Glomerular visceral epithelial cell (primary cell): ENCODE measurements around the gene ZNG1B.
"Not testable (repeated sequence)": the region's sequence is repeated elsewhere in the genome, so short reads cannot be mapped to it uniquely, and the experiment has no call there.

Source experiments
- DNase-seq: peaks from one replicate; pipeline ENCODE4 v3.0.0-alpha.2; 2016; ENCODE audit errors: extremely low spot score

The ZNG1B gene

GRCh38 chr2:113437508-113438465, at the start of gene ZNG1B:
Gene ZNG1B (plus strand): TSS chr2:113437691. CDS start chr2:113437869, 178 bp downstream.
- not testable (repeated sequence) for DNase-seq

GRCh38 chr2:113390124-113390849, 47.2 kb upstream of the ZNG1B start:
- DNase-seq, result peak; percentile 87

- no peak for DNase-seq
Observed at GRCh38 chr2:113391073-113391472, 46.4 kb upstream of the ZNG1B start.

- DNase-seq, result no peak
Observed at GRCh38 chr2:113406114-113406513, 31.4 kb upstream of the ZNG1B start.

GRCh38 chr2:113407446-113408099, 29.9 kb upstream of the ZNG1B start:
- peak; percentile 18 for DNase-seq

- not testable (repeated sequence) for DNase-seq
Observed at GRCh38 chr2:113411725-113412352, 25.7 kb upstream of the ZNG1B start.

GRCh38 chr2:113412774-113413173, 24.7 kb upstream of the ZNG1B start:
- DNase-seq, result not testable (repeated sequence)

GRCh38 chr2:113431773-113432172, 5.7 kb upstream of the ZNG1B start:
- DNase-seq, result not testable (repeated sequence)

GRCh38 chr2:113433468-113433867, 4.0 kb upstream of the ZNG1B start:
- not testable (repeated sequence) for DNase-seq

GRCh38 chr2:113465770-113466169, 28.3 kb downstream of the ZNG1B start:
- not testable (repeated sequence) for DNase-seq

- DNase-seq, result not testable (repeated sequence)
Observed at GRCh38 chr2:113476688-113477368, 39.3 kb downstream of the ZNG1B start.

GRCh38 chr2:113496527-113496926, 59.0 kb downstream of the ZNG1B start:
- DNase-seq, result not testable (repeated sequence)

- not testable (repeated sequence) for DNase-seq
Observed at GRCh38 chr2:113498365-113498764, 60.9 kb downstream of the ZNG1B start, which contains the start of gene FOXD4L1. Gene FOXD4L1 (plus strand): TSS chr2:113498665. CDS start chr2:113499257, 592 bp downstream.

GRCh38 chr2:113499019-113499885, 61.8 kb downstream of the ZNG1B start:
- DNase-seq, result not testable (repeated sequence)

- not testable (repeated sequence) for DNase-seq
Observed at GRCh38 chr2:113499886-113500722, 62.6 kb downstream of the ZNG1B start.

GRCh38 chr2:113500723-113501038, 63.2 kb downstream of the ZNG1B start:
- not testable (repeated sequence) for DNase-seq

GRCh38 chr2:113502216-113503093, 65.0 kb downstream of the ZNG1B start:
- DNase-seq, result not testable (repeated sequence)
